ENCODE measurements around the gene KRTAP4-4. TPM values are rescaled to one million over a fixed set of nuclear protein-coding genes. Genes with fewer than 3 reads are reported as not detected.

KRTAP4-4 gene
- total and polyA plus RNA-seq, 2 of the 8 experiments (the other 6 are each of a cell fraction or from before 2014, with no cell fraction given), result not detected

DNA sequence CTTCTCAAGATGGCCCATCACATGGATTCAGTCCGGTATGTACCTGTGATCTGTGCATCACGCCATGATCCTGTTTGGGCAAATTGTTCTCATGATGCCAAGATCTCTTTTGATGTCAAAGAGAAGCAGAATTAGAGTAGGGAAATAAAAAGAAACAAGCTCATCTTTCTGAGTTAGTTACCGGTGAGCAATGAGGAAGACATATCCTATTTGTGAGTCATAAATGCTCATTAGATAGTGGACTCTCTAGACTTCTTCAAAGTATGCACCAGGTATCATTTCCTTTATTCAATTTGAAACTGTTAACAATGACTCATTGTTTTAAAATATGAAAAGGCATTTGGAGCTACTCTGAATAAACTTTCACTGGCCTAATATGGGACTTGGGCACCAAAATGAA lies 28.6 kb downstream of the KRTAP4-4 start (continued):
- TF ChIP-seq, protein P1, sequence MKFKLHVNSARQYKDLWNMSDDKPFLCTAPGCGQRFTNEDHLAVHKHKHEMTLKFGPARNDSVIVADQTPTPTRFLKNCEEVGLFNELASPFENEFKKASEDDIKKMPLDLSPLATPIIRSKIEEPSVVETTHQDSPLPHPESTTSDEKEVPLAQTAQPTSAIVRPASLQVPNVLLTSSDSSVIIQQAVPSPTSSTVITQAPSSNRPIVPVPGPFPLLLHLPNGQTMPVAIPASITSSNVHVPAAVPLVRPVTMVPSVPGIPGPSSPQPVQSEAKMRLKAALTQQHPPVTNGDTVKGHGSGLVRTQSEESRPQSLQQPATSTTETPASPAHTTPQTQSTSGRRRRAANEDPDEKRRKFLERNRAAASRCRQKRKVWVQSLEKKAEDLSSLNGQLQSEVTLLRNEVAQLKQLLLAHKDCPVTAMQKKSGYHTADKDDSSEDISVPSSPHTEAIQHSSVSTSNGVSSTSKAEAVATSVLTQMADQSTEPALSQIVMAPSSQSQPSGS (IDR thresholded peaks at IDR 0.05; ENCODE audit: low read length), result no peak
- TF ChIP-seq POU5F1 (IDR thresholded peaks at IDR 0.05; ENCODE audit: low read depth, low read length) (no peak), PHF8 (conservative IDR thresholded peaks at IDR 0.05; ENCODE audit: low read depth, low read length) (no peak), SIRT6 (IDR thresholded peaks at IDR 0.05; ENCODE audit: low read length) (no peak), TAF7 (optimal IDR thresholded peaks at IDR 0.05; ENCODE audit: borderline replicate concordance, low read depth, low read length) (no peak), CTBP2 (IDR thresholded peaks at IDR 0.05; ENCODE audit: borderline replicate concordance, insufficient read depth, insufficient read length, low read length) (no peak), GABPA (IDR thresholded peaks at IDR 0.05; ENCODE audit: borderline replicate concordance, insufficient read depth, low read length) (no peak)

Measured in H1 (cell line).